Esophagus squamous epithelium (tissue), 5 donors: ENCODE measurements around the gene MCM5. TPM values are rescaled to one million over a fixed set of nuclear protein-coding genes. Genes with fewer than 3 reads are reported as not detected.
A peak's percentile ranks its signal among the peaks of the same experiment; 100 is the strongest.

Experiments
- DNase-seq: peaks from one replicate; lab custom pipeline; 2025; lab: John Stamatoyannopoulos, UW
- H3K27ac ChIP-seq, 4 donors: fragments of 200-600 bp; sonication (generic); one replicate each; pipeline ENCODE4 v1.5.1; 2016 to 2019; ENCODE audit warnings: mild to moderate bottlenecking in 1 of 4
- H3K27me3 ChIP-seq, 4 donors: fragments of 200-600 bp; sonication (generic); 1 replicate in 3 of 4; 2 replicates in 1 of 4; pipeline versions ENCODE4 v1.5.1 to v1.6.0; 2017 to 2021; ENCODE audit warnings: antibody characterized with exemption in 1 of 4
- H3K36me3 ChIP-seq, 3 donors: fragments of 200-600 bp; sonication (generic); one replicate each; pipeline ENCODE4 v1.5.1; 2016 to 2019
- H3K4me1 ChIP-seq, 3 donors: fragments of 200-600 bp; sonication (generic); one replicate each; pipeline ENCODE4 v1.5.1; 2017 to 2019
- H3K4me3 ChIP-seq, 4 donors: fragments of 200-600 bp; sonication (generic); 1 replicate in 3 of 4; 2 replicates in 1 of 4; pipeline ENCODE4 v1.5.1; 2016 to 2019; ENCODE audit warnings: mild to moderate bottlenecking in 2 of 4, moderate library complexity in 1 of 4
- H3K9me3 ChIP-seq, 3 donors: fragments of 200-600 bp; sonication (generic); one replicate each; pipeline ENCODE4 v1.5.1; 2016 to 2019
- CTCF ChIP-seq, 6 experiments: fragments of 450-650 bp in 4 of 6; fragments of 200-600 bp in 2 of 6; sonication (generic) in 2 of 6; IDR thresholded peaks; one replicate each; pipeline ENCODE4 v1.5.1; 2016 to 2019; ENCODE audit warnings: antibody characterized with exemption in 6 of 6, mild to moderate bottlenecking in 4 of 6, moderate library complexity in 4 of 6
- POLR2A ChIP-seq, 4 donors: fragments of 450-650 bp; IDR thresholded peaks; one replicate each; pipeline ENCODE4 v1.6.1; 2017; ENCODE audit warnings: antibody characterized with exemption in 4 of 4, mild to moderate bottlenecking in 4 of 4, moderate library complexity in 3 of 4
- WGBS, 2 donors: methylation state at CpG; one replicate each; pipeline ENCODE4 v1.1.5; 2018; 5-methylcytosine and 5-hydroxymethylcytosine counted together
- intact Hi-C: fragments of 100-400 bp; cut with DNase I; formaldehyde crosslinking; loops from one replicate; pipeline ENCODE4 v1.15.0; 2022
- total RNA-seq, 4 donors: library from RNA; depleted of rRNA; stranded (reverse); fragments of >200 nt; gene quantifications; one replicate each; pipeline ENCODE4 v1.1.0, GENCODE V29; 2016
- donor health status: DM: yes; HTN: yes; CAD: no.

MCM5 gene
- total RNA-seq, 4 donors from 2014 or later: 23.1 to 48.1 (median 34.6) TPM

GRCh38 chr22:35353318-35353717, 46.6 kb upstream of the MCM5 start:
- peaks cover 18 to 42% (median 27%) of the 10 kb centered on the region in 3 donors for H3K4me1 ChIP-seq
- 60% methylated on average over 9 of the region's 12 CpGs; no CpG with 5 or more reads in 1 of the 2 donors for WGBS, 2 donors
- no peaks in the 10 kb centered on the region for H3K9me3 ChIP-seq
- no peak for DNase-seq
- TF ChIP-seq POLR2A (IDR thresholded peaks at IDR 0.05) (no peak), CTCF (IDR thresholded peaks at IDR 0.05) (no peak)
- H3K27me3 ChIP-seq: peaks cover 0 to 4% (median 0%) of the 10 kb centered on the region in 4 donors
- intact Hi-C loops: no loop called here
- peaks cover 0 to 5% (median 0%) of the 10 kb centered on the region in 3 donors for H3K36me3 ChIP-seq
- H3K27ac ChIP-seq: peak overlapping the region in 3 of 4 donors; percentile 10 to 89 (median 74)
- H3K4me3 ChIP-seq: no peak overlapping the region

GRCh38 chr22:35354068-35354467, 45.9 kb upstream of the MCM5 start:
- no peaks in the 10 kb centered on the region for H3K9me3 ChIP-seq
- H3K27ac ChIP-seq: peak overlapping the region in 2 of 4 donors; percentile 14 to 74
- H3K4me1 ChIP-seq: peaks cover 18 to 41% (median 27%) of the 10 kb centered on the region in 3 donors
- TF ChIP-seq POLR2A (IDR thresholded peaks at IDR 0.05) (no peak), CTCF (IDR thresholded peaks at IDR 0.05) (no peak)
- no peaks in the 10 kb centered on the region for H3K36me3 ChIP-seq
- H3K27me3 ChIP-seq: peaks cover 0 to 4% (median 0%) of the 10 kb centered on the region in 4 donors
- intact Hi-C loops: no loop called here
- 83 to 84% methylated on average over 4 of the region's 4 CpGs for WGBS, 2 donors
- no peak overlapping the region for H3K4me3 ChIP-seq
- DNase-seq: no peak

- intact Hi-C loops: no loop called here
- H3K27ac ChIP-seq: no peak overlapping the region
Measured at GRCh38 chr22:35357883-35358621, 41.9 kb upstream of the MCM5 start.

GRCh38 chr22:35359380-35360065, 40.4 kb upstream of the MCM5 start:
- H3K4me1 ChIP-seq: peaks cover 0 to 6% (median 0%) of the 10 kb centered on the region in 3 donors
- intact Hi-C loops: no loop called here
- no peak for DNase-seq

More at GRCh38 chr22:35357883-35358621, 41.9 kb upstream of the MCM5 start:
- H3K27me3 ChIP-seq: peaks cover 0 to 36% (median 0%) of the 10 kb centered on the region in 4 donors
- H3K4me1 ChIP-seq: peaks cover 0 to under 1% (median 0%) of the 10 kb centered on the region in 3 donors
- H3K9me3 ChIP-seq: no peaks in the 10 kb centered on the region
- no peak for DNase-seq
- WGBS, 2 donors: 64 to 81% methylated on average over 3 of the region's 6 CpGs
- no peak overlapping the region for H3K4me3 ChIP-seq
- TF ChIP-seq POLR2A (IDR thresholded peaks at IDR 0.05) (no peak), CTCF (IDR thresholded peaks at IDR 0.05) (no peak)
- no peaks in the 10 kb centered on the region for H3K36me3 ChIP-seq

More at GRCh38 chr22:35359380-35360065, 40.4 kb upstream of the MCM5 start:
- no peak overlapping the region for H3K27ac ChIP-seq
- WGBS, 2 donors: 73 to 80% methylated on average over 5 to 9 of the region's 9 CpGs
- no peaks in the 10 kb centered on the region for H3K9me3 ChIP-seq
- TF ChIP-seq CTCF (IDR thresholded peaks at IDR 0.05) (no peak), POLR2A (IDR thresholded peaks at IDR 0.05) (no peak)
- H3K36me3 ChIP-seq: no peaks in the 10 kb centered on the region
- no peak overlapping the region for H3K4me3 ChIP-seq
- H3K27me3 ChIP-seq: peaks cover 0 to 36% (median 0%) of the 10 kb centered on the region in 4 donors
